ENCODE data around the gene TBC1D2B. TPM values are rescaled to one million over a fixed set of nuclear protein-coding genes. Genes with fewer than 3 reads are reported as not detected.

Gene TBC1D2B
- total and polyA plus RNA-seq, 2 of the 4 experiments (the other 2 are of a cell fraction) = 17.7 to 28.3 TPM

DNA sequence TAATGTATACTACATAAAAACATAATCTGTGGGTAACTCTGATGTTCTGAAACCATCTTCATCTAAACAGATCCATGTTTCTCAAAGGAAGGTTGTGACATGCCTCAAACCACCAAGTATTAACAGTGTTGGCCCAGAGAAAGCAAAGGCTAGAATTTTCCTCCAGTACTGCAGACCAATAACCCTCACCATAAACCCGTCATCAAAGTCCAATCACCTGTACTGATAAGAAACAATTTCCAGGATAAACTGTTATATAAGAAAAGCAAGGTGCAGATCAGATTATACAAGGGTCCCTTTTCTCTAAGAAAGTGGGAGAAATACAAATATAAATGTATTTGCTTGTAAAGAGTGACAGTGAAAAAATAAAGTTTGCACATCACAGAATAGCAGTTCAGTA, 32.3 kb downstream of the TBC1D2B start:
- Histone ChIP-seq H4K20me1 (ENCODE audit: insufficient read depth, low read length) (peaks cover 60% of the 10 kb centered on the region), H3K27ac (ENCODE audit: insufficient read depth, low read length) (no peak overlapping the region), H3K9me3 (ENCODE audit: control insufficient read depth, insufficient read depth, low read length) (no peaks in the 10 kb centered on the region), H3K4me2 (ENCODE audit: low read depth, low read length) (no peak overlapping the region), H3K36me3 (ENCODE audit: control insufficient read depth, insufficient read depth, low read length) (peaks cover 26% of the 10 kb centered on the region), H3K14ac (replicated peaks; ENCODE audit: low read depth, low read length) (no peak overlapping the region), H3K4me3 (ENCODE audit: insufficient read depth, low read depth, low read length) (no peak overlapping the region), H3K4ac (ENCODE audit: low read depth, low read length) (no peak overlapping the region), H3K9ac (ENCODE audit: low read depth, low read length) (no peak overlapping the region), H2AK5ac (ENCODE audit: low read depth, low read length) (no peak overlapping the region), H4K5ac (ENCODE audit: low read depth, low read length) (no peak overlapping the region), H2BK120ac (ENCODE audit: low read depth, low read length) (no peak overlapping the region), H4K91ac (ENCODE audit: insufficient read depth, low read depth, low read length) (no peak overlapping the region), H2AK9ac (replicated peaks; ENCODE audit: low read depth, low read length, poor library complexity) (no peak overlapping the region), H3K27me3 (ENCODE audit: control insufficient read depth, insufficient read depth, low read length) (no peaks in the 10 kb centered on the region), H2BK20ac (ENCODE audit: low read depth, low read length) (no peak overlapping the region), H3K4me1 (ENCODE audit: control insufficient read depth, insufficient read depth, low read length) (peaks cover 27% of the 10 kb centered on the region), H3K18ac (ENCODE audit: low read depth, low read length) (no peak overlapping the region), H2AFZ (replicated peaks; ENCODE audit: low read length, poor library complexity) (no peak overlapping the region), H2BK15ac (ENCODE audit: low read depth, low read length) (no peak overlapping the region), H3K79me1 (ENCODE audit: low read depth in 1 of 2, low read length in 2 of 2) (peaks cover 41 to 65% of the 10 kb centered on the region in 2 experiments), H3K9me1 (ENCODE audit: insufficient read depth, low read length) (peaks cover 33% of the 10 kb centered on the region), H4K8ac (ENCODE audit: low read depth in 2 of 2, low read length in 2 of 2) (no peak overlapping the region), H3K23ac (ENCODE audit: low read depth, low read length) (no peak overlapping the region), H3K56ac (ENCODE audit: extremely low read depth, insufficient read depth, low read length) (no peak overlapping the region), H2BK5ac (ENCODE audit: low read depth, low read length, poor library complexity, severe bottlenecking) (peak overlapping the region; percentile 9)
- dilution Hi-C loops (cut with HindIII; ENCODE audit: low sequenced_read_pairs, unreplicated experiment) = no loop called here
- no TSS peak for BruUV-seq (replicated peaks)
- in situ Hi-C loops (cut with MboI; ENCODE audit: low sequenced_read_pairs) = no loop called here
- intact Hi-C loops (cut with micrococcal nuclease) = loop anchor here (5.0 kb wide), 1 partner anchor 38 kb away; no protein-coding TSS in a partner anchor
- TF ChIP-seq POLR2A (IDR thresholded peaks at IDR 0.05; ENCODE audit: low read depth, low read length) (no peak), MAZ (IDR thresholded peaks at IDR 0.05; ENCODE audit: borderline replicate concordance, low read depth, low read length) (no peak), BHLHE40 (IDR thresholded peaks at IDR 0.05; ENCODE audit: low read depth, low read length) (no peak), RFX5 (IDR thresholded peaks at IDR 0.05; ENCODE audit: low read depth, low read length) (no peak)
- POLR2A ChIA-PET (ENCODE audit: unreplicated experiment) = no interaction called here
- ATAC-seq (ENCODE audit: low read depth) (no peak), DNase-seq (no peak)
- WGBS, 2 experiments (ENCODE audit: extremely low coverage in 2 of 2, insufficient read length in 1 of 2) = no CpG with 5 or more reads among the region's 1 CpG
- CTCF ChIA-PET = no interaction called here

Data from IMR-90 (cell line).